ENCODE data around the gene WLS.

The WLS gene

DNA sequence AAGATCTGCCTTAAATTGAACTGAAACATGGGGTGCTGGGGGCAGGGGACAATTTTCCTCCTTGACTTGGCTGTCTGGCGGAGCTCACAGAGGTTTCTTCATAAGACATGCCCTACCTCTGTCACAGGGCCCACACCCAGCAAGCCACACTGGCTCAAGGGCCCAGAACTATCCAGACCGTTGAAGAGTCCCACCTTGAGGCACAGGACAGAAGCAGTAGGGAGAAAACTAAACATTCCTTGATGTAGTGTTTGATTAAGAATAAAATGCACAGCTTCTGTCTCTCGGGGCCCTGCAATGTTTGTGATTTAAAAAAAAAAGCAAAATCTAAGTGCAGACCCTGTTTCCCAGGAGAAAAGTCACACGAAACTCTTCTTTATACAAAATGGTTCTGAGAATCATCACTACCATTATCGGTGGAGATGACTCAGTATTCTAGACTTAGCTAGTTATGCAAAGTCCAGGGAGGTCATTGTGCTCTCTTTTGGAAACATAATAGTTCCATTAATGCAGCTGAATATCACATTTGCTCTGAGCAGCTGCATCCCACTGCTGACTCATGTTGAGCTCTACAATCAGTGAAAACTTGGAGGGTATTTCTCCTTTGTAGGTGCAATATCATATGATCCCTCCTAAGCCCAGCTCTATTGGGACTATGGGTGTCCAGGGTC is 128.3 kb downstream of the WLS start:
- no peak overlapping the region for H3K4me3 ChIP-seq (ENCODE audit: low read depth, low read length)

DNA sequence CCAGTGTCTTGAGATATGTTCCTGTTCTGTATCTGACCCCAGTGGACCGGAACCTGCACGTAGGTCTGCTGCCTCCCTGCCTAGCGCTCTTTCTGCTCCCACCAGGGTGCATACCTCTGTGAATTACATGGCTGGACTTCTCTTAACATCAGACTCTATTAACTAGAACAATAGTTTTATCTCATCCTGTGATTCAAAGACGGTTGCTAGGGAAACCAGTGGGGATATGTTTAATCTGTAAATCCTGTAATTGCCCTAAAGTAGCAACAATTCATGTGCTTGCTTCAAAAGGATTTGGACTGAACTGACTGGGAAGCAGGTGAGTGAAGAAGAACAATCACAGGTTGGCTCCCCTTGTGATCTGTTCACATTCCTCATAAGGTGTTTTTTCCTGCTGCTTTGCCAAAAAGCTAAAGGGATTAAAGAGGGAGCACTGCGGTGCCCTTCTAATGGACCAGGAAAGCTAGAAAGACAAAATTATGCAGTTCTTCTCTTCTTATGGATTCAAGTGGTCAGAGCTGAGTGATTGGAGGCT is 129.2 kb downstream of the WLS start:
- H3K4me3 ChIP-seq (ENCODE audit: low read depth, low read length), result no peak overlapping the region

DNA sequence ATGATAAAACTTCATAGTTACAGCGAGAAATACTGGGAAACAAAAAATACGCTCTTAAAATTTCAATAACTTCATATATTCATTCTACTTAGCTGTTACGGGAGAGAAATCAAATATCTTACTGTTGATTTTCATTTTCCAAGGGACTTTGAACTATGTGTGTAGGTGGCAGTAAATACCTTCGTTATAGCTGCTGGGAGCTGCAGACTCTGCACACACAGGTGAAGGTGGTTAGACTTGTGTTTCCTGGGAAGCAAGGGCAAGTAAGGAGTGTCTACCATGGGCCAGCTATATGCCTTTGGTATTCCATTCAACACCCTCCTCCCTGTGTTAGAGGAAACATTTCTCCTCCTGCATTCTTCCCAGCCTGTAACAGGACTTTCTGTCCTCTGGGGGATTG is 130.5 kb downstream of the WLS start:
- no peak overlapping the region for H3K4me3 ChIP-seq (ENCODE audit: low read depth, low read length)

DNA sequence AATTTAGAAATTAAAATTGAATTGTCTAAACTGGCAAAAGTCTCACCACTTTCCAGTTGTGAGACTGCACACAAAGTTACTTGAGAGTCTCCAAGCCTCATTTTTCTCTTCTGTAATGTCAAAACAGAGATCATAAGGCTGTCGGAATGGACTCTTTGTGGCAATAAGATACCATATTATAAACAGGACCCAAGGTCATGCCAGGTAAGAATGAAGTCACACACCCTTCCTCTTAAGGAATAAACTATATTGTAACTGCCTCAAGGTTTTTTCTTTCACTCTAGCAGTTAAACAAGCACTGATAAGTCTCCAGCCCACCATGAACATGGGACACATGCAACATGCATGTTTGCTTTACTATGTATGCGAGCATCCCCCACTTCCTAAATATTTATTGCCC is 131.8 kb downstream of the WLS start:
- no peak overlapping the region for H3K4me3 ChIP-seq (ENCODE audit: low read depth, low read length)

DNA sequence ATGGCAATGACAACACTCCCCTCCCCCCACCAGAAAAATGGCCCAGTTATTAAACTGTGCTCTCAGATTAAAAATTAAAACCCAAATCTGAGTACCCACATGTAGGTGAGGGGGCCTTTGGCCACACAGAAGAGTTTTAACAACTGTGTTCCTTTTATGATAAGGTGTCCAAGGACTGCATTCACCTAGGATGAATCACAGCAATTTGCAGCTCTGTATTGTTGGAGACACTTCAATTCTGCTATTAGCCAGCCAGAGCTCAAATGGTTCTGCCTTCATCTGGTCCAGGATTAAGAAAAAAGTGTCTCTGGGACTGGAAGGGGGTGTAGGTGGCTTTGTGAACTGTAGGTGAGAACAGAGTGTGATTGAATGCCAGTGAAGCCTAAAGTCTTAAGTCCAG is 138.6 kb downstream of the WLS start:
- no peak overlapping the region for H3K4me3 ChIP-seq (ENCODE audit: low read depth, low read length)

DNA sequence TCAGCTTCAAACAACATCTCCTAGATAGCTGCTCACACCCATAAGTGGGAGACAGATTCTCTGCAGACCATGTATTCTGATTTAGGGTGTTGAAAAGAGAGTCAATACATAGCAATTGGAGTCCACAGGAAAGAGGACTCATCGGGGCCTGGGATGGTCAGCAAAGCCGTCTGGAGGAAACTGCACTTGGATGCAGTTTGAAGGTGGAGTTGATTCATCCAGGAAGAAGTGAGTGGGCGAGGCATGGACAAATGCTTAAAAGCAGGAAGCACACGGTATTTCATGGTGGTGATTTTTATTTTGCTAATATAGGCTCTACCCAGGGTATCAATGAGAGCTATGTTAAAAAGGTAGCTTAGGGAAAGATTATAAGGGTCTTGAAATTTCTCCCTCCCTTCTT is 145.1 kb downstream of the WLS start:
- H3K4me3 ChIP-seq (ENCODE audit: low read depth, low read length), result no peak overlapping the region

DNA sequence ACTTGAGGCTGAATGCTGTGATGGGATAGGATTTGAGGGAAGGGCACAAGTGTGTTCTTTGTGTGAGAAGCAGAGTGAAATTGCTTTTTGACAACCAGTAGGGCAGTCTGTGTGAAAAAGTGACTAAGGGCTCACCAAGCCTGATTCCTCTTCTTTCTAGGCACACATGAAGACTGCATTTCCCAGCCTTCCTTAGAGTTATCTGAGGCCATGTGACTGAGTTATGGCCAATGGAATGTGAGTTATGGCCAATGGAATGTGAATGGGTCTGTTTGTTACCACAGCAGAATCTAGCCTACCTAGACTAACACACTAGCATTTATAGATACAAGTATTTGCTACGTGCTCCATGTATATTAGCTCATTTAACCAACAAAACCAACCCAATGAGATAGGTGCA is 146.6 kb downstream of the WLS start:
- H3K4me3 ChIP-seq (ENCODE audit: low read depth, low read length), result no peak overlapping the region

DNA sequence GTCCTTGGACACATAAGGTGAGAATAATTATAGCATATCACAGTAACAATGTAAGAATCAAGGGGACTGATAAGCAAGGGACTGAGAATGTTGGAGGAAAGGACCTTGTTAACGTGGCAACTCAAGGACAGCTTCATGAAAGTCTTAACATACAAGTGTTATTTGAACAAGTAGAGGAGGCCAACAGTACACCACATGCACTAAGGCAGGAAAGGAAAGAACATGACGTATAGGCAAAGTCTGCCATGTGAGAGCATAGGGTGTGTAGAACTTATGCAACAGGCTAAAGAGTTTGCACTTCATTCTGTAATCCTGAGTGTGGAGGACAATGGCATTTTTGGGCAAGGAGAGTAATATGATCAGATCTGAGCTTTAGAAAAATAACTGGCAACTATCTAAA is 148.6 kb downstream of the WLS start:
- no peak overlapping the region for H3K4me3 ChIP-seq (ENCODE audit: low read depth, low read length)

DNA sequence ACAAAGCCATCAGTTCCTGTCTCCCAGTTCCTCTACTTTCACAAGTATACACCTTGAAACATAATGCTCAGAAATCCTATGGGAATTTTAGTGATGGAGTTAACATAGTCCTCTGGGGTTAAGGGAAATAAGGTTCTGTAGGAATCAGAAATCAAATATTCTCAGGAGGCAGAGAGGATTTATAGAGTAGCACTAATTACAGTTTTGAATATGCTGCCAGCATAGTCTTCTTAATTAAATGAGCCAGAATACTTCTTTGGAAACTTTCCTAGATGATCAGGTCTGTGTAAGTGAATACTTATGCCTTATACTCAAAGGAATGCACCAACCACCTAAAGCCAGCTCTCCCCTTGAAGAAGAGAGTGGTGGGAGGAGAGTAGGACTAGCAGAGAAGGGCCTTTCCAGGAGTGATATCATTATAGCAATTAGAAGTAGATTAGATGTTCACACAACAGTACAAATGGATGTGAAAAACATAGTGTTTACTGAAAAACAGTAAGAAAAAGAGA is 150.5 kb downstream of the WLS start:
- H3K4me3 ChIP-seq (ENCODE audit: low read depth, low read length), result no peak overlapping the region

DNA sequence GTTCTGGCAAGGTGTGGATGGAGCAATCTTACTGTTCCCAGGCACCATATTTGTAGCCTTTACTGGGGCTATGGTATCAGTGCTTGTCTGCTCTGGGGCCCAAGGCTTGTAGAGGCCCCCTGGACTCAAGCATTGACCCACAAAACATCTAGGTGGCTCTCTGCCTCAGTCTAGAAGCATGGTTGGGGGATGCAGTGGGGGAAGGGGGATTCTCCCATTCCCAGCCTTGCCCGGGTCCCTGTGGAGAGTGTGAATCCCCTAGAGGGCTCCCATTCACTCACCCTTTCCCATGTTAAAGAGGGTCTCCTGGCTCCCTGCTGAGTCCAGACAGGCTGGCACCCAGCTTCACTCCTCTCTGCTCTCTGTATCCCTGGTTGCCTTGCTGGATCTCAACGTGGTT is 153.7 kb downstream of the WLS start:
- H3K4me3 ChIP-seq (ENCODE audit: low read depth, low read length), result no peak overlapping the region
